ENCODE results near the gene EDEM1.

Gene EDEM1

GRCh38 chr3:5198986-5199731 is 11.7 kb downstream of the EDEM1 start:
- DNase-seq (ENCODE audit: low spot score), result no peak

- DNase-seq (ENCODE audit: low spot score), result no peak
Measured at GRCh38 chr3:5201536-5201935, 14.0 kb downstream of the EDEM1 start.

GRCh38 chr3:5202222-5202621 is 14.7 kb downstream of the EDEM1 start:
- DNase-seq (ENCODE audit: low spot score), result no peak

DNA sequence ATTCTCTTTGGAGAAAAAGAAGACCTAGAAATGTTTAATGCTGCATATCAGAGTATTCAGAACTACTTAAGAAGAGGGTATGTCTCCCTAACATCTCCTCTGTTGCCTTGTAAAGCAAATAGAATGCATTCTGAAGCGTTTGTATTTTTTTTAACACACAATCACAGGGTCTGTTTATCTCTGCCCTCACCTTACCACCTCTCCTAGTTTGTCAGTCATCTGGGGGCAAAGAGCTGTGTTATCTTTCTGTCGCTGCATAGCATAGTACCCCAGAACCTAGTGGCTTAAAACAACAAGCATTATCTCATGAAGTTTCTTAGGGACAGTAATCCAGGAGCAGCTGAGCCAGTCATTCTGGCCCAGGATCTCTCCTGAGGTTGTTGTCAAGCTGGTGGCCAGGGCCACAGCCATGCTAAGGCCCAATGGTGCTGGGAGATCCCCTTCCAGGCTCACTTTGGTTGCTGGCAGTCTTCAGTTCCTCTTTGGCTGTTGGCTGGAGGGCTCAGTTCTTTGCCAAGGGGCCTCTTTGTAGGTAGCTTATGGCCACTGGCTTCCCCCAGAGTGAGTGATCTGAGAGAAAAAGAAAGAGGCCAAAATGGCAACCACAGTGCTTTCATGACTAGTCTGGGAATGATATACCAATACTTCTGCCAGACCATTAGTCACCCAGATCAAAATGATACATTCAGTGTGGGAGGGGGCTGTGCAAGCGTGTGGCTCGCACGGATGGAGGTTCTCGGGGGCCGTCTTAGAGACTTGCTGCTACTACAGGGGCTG is 17.8 kb downstream of the EDEM1 start:
- no peak for DNase-seq (ENCODE audit: low spot score)

GRCh38 chr3:5210926-5211325 is 23.4 kb downstream of the EDEM1 start:
- no peak for DNase-seq (ENCODE audit: low spot score)

DNA sequence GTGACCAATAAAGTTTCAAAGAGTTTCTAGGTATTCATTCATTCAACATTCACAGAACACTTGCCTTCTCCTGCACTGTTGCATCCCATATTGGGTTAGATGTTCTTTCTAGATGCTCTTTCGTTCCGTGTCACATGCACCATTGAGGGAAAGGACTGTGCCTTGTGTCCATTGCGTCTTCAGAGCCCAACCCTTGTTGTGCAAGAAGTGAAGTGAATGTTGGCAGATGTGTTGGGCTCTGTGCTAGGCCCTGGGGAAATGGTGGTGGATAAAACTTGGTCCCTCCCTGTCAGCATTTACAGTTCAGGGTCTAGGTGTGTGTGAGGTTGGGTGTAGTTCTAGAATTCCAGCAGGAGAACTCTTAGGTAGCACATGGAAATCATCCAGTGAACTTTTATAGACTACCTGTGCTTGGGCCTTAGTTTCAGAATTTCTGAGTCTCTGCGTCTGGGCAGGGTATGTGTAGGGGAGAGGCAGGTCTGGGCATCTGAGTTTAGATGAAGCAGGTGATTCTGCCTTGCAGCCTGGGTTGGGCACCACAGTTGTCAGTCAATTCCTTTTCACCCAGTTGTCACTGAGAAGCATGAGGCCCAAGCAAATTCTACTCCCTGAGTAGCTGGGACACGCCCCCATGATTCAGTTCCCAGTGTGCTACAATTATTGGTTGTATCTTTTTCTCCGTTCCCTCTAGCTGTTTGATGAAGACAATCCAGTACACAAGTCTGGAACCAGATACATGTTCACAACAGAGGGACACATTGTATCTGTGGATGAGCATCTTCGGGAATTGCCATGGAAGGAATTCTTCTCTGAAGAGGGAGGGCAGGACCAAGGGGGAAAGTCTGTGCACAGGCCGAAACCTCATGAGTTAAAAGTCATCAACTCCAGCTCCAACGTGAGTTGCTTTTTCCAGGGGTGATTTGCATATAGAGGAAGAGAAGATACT is 25.4 kb downstream of the EDEM1 start:
- no peak for DNase-seq (ENCODE audit: low spot score)

DNA sequence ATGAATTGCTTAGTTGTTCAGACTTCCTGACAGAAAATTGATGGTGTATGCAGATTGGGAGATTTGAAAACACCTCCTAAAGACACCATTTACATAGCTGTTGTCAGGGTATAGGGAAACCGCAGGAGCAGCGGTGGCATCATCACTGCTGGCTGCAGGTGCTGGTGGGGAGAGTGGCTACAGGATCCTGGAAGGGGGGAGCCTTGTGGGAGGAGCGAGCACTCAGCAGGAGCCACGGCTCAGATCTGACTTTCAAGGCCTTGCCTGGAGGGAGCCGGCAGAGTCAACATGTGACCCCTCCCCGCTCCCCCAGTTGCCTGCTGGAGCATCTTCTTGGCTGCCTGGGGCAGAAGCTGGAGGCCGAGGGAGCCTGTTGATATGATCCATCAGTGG is 26.1 kb downstream of the EDEM1 start:
- no peak for DNase-seq (ENCODE audit: low spot score)

GRCh38 chr3:5214352-5214751 is 26.8 kb downstream of the EDEM1 start:
- DNase-seq (ENCODE audit: low spot score), result no peak

DNA sequence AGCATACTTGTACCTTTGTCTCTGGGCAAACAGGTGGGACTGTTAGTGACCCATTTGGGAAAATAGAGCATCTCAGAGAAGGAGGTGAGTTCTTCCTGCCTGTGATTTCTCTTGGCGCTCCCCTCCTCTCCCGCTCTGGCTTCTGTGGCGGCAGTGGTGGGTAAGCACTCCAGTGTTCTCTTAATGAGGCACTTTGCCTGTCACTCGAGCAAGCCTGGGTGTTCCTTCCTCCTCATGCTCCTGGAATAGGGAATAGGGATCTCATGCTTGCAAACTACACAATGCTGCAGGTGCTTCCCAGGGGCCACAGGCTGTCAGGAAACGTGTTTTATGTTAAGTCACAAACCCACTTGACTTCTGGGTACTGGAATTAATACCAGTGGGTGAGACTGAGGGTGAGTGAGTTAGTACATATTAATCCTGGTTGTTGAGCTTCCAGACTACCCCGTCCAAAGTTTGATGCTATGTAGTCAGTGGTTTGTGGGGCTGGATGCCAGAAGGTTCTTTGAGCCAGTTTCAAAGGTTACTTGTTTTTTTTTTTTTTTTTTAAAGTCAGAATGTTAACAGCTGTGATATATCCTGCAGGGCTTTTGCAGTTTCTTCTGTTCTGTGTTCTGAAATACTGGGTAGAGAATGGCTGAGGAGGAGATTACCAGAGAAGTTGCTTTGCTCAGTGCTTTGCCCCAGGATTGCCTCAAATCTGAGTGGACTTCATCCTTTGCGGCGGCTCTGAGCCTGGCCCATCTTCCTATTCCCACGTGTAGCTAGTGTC is 30.5 kb downstream of the EDEM1 start:
- no peak for DNase-seq (ENCODE audit: low spot score)

DNA sequence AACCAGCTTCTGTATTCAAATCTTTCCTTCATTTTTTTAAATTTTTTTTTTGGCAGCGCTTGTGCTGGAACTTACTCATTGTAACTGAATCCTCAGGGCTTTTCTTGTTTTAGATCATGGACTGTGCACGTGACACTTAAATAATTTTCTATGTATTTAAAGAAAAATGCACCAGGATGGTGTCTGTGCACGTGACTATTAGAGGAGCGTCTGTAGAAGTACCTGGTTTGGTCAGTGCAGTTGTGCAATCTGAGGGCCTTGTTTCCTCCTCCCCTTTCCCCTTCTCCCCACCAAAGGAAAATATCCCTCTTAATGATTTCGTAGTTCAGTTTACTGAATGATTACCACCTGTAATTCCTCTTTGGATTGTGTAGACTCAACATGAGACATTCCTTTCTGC is 31.3 kb downstream of the EDEM1 start:
- DNase-seq (ENCODE audit: low spot score), result no peak

DNA sequence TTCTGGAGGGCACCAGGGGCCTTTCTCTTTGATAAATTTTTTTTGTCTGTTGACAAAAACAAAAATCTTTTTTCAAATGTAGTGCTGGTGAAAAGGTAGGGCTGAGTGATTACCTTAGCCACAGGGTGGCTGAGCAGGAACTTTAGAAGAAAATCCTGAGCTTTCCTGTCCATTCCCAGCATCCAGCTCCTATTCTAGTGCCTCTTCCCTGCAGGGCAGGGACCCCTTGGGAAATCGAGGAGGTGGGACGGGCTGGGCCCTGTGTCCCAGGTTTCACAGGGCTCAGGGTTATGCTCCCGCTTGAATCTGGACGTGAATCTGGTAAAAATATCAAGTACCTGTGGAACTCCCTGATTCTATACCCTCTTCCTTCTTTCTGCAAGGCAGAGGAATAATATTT is 31.7 kb downstream of the EDEM1 start:
- no peak for DNase-seq (ENCODE audit: low spot score)

DNA sequence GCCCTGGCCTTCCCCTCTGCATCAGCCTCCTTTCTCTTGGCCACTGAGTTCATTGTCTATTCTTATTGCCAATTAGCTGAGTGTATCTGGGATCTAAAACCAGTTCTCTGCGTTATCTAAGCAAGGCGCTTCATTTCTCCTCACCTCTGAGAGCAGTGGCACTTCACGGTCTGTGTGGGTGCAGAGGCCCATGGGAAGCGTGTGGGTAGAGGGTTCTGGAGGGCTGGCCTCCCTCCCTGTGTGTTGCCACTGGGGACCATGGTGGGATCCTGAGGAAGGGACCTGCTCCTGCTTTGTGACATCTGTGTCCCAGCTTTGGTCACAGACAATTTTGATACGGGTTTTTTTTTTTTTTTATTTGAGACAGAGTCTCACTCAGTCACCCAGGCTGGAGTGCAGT is 32.7 kb downstream of the EDEM1 start:
- DNase-seq (ENCODE audit: low spot score), result no peak

GRCh38 chr3:5220667-5221431 is 33.3 kb downstream of the EDEM1 start:
- DNase-seq (ENCODE audit: low spot score), result no peak

DNA sequence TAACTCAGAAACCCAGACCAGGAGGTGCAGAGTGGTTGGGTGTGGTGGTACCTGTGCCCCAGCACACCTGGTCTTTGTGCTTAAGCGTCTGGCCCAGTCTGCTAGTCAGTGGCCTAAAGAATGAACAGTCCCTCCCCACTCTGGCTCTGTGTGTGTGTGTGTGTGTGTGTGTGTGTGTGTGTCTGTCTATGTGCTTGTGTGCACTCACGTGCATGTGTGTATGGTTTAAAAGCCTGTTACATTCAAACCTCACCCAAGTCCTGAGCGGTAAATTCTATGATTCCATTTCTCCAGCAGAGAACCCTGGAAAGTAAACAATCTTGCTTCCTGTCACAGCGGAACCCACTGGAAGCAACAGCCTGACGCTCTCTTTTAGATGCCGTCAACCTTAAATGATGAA is 34.2 kb downstream of the EDEM1 start:
- DNase-seq (ENCODE audit: low spot score), result no peak

DNA sequence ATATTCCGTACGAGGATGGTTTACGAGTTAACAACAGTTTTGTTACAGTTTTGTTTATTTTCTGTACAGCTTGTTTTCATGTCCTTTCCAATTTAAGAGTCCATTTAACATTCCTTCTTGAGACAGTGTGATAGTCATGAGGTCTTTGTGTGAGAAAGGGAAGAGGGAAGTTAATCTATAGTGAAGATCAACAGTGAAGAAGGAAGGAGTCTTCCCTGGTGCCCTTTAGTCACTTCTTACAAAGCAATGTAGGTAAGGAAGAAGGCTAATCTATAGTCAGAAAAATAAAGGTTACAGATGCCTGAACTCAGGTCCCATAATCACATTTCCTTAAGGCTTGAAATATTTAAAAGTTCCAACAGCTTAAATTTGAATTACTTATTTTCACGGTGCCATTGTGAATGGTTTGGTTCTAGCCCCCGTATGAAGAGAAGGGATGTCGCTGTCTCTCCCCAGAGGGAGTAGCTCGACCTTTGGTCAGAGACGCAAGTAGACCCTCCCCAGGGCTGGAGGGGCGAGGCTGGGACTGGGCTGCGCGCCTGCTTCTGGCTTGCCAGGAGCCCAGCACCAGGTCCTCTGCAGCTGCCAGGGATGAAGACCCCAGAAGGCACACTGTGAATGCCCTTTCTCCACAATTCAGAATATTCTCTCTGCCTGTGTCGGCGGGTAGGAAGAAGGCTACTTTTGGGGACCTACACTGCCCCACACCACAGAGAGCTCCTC is 34.9 kb downstream of the EDEM1 start:
- DNase-seq (ENCODE audit: low spot score), result no peak

DNA sequence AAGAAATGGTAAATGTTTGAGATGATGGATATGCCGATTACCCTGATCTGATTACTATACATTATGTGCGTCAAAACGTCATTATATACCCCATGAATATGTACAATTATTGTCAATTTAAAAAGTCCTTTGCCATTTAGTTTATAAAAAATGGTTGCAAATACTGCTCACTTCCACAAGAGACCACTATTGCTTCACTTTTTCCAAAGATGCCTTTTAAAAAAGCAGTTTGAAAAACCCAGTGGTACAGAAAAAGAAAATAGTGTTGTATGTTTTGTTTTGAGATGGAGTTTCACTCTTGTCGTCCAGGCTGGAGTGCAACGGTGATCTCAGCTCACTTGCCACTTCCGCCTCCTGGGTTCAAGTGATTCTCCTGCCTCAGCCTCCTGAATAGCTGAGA is 39.3 kb downstream of the EDEM1 start:
- DNase-seq (ENCODE audit: low spot score), result peak; percentile 38

GRCh38 chr3:5227812-5228211 is 40.3 kb downstream of the EDEM1 start:
- no peak for DNase-seq (ENCODE audit: low spot score)

GRCh38 chr3:5229414-5229813 is 41.9 kb downstream of the EDEM1 start:
- no peak for DNase-seq (ENCODE audit: low spot score)

GRCh38 chr3:5231074-5231473 is 43.6 kb downstream of the EDEM1 start:
- no peak for DNase-seq (ENCODE audit: low spot score)

GRCh38 chr3:5231487-5231886 is 44.0 kb downstream of the EDEM1 start:
- no peak for DNase-seq (ENCODE audit: low spot score)
